GM11168 (cell line): Measurements from ENCODE around the gene THRAP3.
"Not testable (repeated sequence)": the region's sequence is repeated elsewhere in the genome, so short reads cannot be mapped to it uniquely, and the experiment has no call there.

ENCODE experiments used
- in situ Hi-C: fragments of 300-500 bp; cut with MboI; formaldehyde crosslinking; loops from one replicate; pipeline ENCODE4 v1.12.0; 2022; ENCODE audit warnings: low sequenced_read_pairs; ENCODE audit not compliant: unreplicated experiment

Gene THRAP3

GRCh38 chr1:36223996-36224536, at the start of gene THRAP3:
TSS of gene THRAP3 (plus strand) at chr1:36224443. CDS start at chr1:36282564, 58,121 bp downstream.
- in situ Hi-C loops: no loop called here

- in situ Hi-C loops: no loop called here
Measured at GRCh38 chr1:36174713-36175112, 49.5 kb upstream of the THRAP3 start.

- in situ Hi-C loops: no loop called here
Measured at GRCh38 chr1:36175137-36176095, 48.8 kb upstream of the THRAP3 start.

- in situ Hi-C loops: no loop called here
Measured at GRCh38 chr1:36176106-36176949, 47.9 kb upstream of the THRAP3 start.

- in situ Hi-C loops: no loop called here
Measured at GRCh38 chr1:36177589-36178431, 46.4 kb upstream of the THRAP3 start.

GRCh38 chr1:36178471-36179219, 45.6 kb upstream of the THRAP3 start:
- in situ Hi-C loops: no loop called here

- in situ Hi-C loops: no loop called here
Measured at GRCh38 chr1:36179220-36179600, 45.0 kb upstream of the THRAP3 start.

GRCh38 chr1:36182734-36183133, 41.5 kb upstream of the THRAP3 start:
- in situ Hi-C loops: no loop called here

GRCh38 chr1:36183309-36183856, 40.9 kb upstream of the THRAP3 start:
- in situ Hi-C loops: no loop called here

GRCh38 chr1:36187800-36188593, 36.2 kb upstream of the THRAP3 start:
- in situ Hi-C loops: loop anchor here (5.0 kb wide), 1 partner anchor 36 kb away; no protein-coding TSS in a partner anchor

GRCh38 chr1:36196805-36197204, 27.4 kb upstream of the THRAP3 start:
- in situ Hi-C loops: not testable (repeated sequence)

GRCh38 chr1:36198641-36199040, 25.6 kb upstream of the THRAP3 start:
- in situ Hi-C loops: no loop called here

GRCh38 chr1:36199934-36200741, 24.1 kb upstream of the THRAP3 start:
- in situ Hi-C loops: no loop called here

- in situ Hi-C loops: no loop called here
Measured at GRCh38 chr1:36203027-36203553, 21.2 kb upstream of the THRAP3 start.

GRCh38 chr1:36203554-36204346, 20.5 kb upstream of the THRAP3 start:
- in situ Hi-C loops: no loop called here

- in situ Hi-C loops: no loop called here
Measured at GRCh38 chr1:36204347-36204909, 19.8 kb upstream of the THRAP3 start.
